IMR-90 (cell line): ENCODE results near the gene SREBF2. TPM values are rescaled to one million over a fixed set of nuclear protein-coding genes. Genes with fewer than 3 reads are reported as not detected.

Source experiments
- ATAC-seq: fragments of 200-7000 bp; cut with Tn5 transposase; 2 replicates; pipeline ENCODE4 v1.9.1; 2020; ENCODE audit warnings: low read depth, mild to moderate bottlenecking, moderate library complexity
- BruUV-seq: library from RNA; stranded (reverse); fragments of 400-500 nt; replicated peaks from 2 replicates; lab custom pipeline; 2021; lab: Mats Ljungman, UMichigan
- CTCF ChIA-PET: fragments of 300-600 bp; formaldehyde crosslinking; extraction: SDS; loops from one replicate; lab custom pipeline; 2021; ENCODE audit warnings: antibody characterized with exemption; lab: Yijun Ruan, JAX
- POLR2A ChIA-PET: fragments of 300-600 bp; sonication (Branson Sonifier 250); formaldehyde crosslinking; loops from one replicate; lab custom pipeline; 2022; ENCODE audit warnings: antibody characterized with exemption; ENCODE audit not compliant: unreplicated experiment; lab: Charles Lee
- DNase-seq: peaks from one replicate; pipeline ENCODE4 v3.0.0; 2013
- H2AFZ ChIP-seq: replicated peaks from 2 replicates; pipeline ENCODE3; 2013; ENCODE audit warnings: low read length, mild to moderate bottlenecking; ENCODE audit not compliant: poor library complexity
- H2AK5ac ChIP-seq: 2 replicates; pipeline ENCODE4 v1.6.1; 2013; ENCODE audit warnings: low read depth, low read length, inconsistent platforms
- H2AK9ac ChIP-seq: replicated peaks from 2 replicates; pipeline ENCODE3; 2013; ENCODE audit warnings: mild to moderate bottlenecking, low read depth, low read length, moderate library complexity; ENCODE audit not compliant: poor library complexity
- H2BK120ac ChIP-seq: 2 replicates; pipeline ENCODE4 v1.6.1; 2013; ENCODE audit warnings: low read depth, low read length, inconsistent platforms
- H2BK15ac ChIP-seq: 3 replicates; pipeline ENCODE4 v1.6.1; 2013; ENCODE audit warnings: low read depth, low read length, inconsistent platforms
- H2BK20ac ChIP-seq: 2 replicates; pipeline ENCODE4 v1.6.1; 2013; ENCODE audit warnings: low read depth, mild to moderate bottlenecking, inconsistent platforms, low read length, moderate library complexity
- H2BK5ac ChIP-seq: 2 replicates; pipeline ENCODE4 v1.6.1; 2013; ENCODE audit warnings: mild to moderate bottlenecking, low read depth, low read length, inconsistent platforms; ENCODE audit not compliant: poor library complexity, severe bottlenecking
- H3K14ac ChIP-seq: replicated peaks from 2 replicates; pipeline ENCODE4 v1.6.1; 2013; ENCODE audit warnings: low read depth, low read length, inconsistent platforms
- H3K18ac ChIP-seq: 2 replicates; pipeline ENCODE4 v1.6.1; 2013; ENCODE audit warnings: low read depth, low read length, control low read depth
- H3K23ac ChIP-seq: 2 replicates; pipeline ENCODE4 v1.6.1; 2013; ENCODE audit warnings: low read depth, low read length, inconsistent platforms
- H3K27ac ChIP-seq: 2 replicates; pipeline ENCODE4 v1.5.1; 2013; ENCODE audit warnings: mild to moderate bottlenecking, control low read depth, low read length; ENCODE audit not compliant: insufficient read depth
- H3K27me3 ChIP-seq: 2 replicates; pipeline ENCODE4 v1.6.1; 2013; ENCODE audit warnings: low read length; ENCODE audit not compliant: control insufficient read depth, insufficient read depth
- H3K36me3 ChIP-seq: 2 replicates; pipeline ENCODE4 v1.6.1; 2013; ENCODE audit warnings: low read length, mixed read lengths; ENCODE audit not compliant: control insufficient read depth, insufficient read depth
- H3K4ac ChIP-seq: 2 replicates; pipeline ENCODE4 v1.6.1; 2013; ENCODE audit warnings: low read depth, low read length, inconsistent platforms
- H3K4me1 ChIP-seq: 2 replicates; pipeline ENCODE4 v1.6.1; 2013; ENCODE audit warnings: low read length, mixed read lengths; ENCODE audit not compliant: control insufficient read depth, insufficient read depth
- H3K4me2 ChIP-seq: 2 replicates; pipeline ENCODE4 v1.6.1; 2013; ENCODE audit warnings: low read depth, mild to moderate bottlenecking, control low read depth, low read length, moderate library complexity
- H3K4me3 ChIP-seq: 2 replicates; pipeline ENCODE4 v1.5.1; 2013; ENCODE audit warnings: low read depth, mild to moderate bottlenecking, control low read depth, low read length, moderate library complexity; ENCODE audit not compliant: insufficient read depth
- H3K56ac ChIP-seq: 2 replicates; pipeline ENCODE4 v1.6.1; 2013; ENCODE audit warnings: low read length, inconsistent platforms; ENCODE audit not compliant: insufficient read depth; ENCODE audit errors: extremely low read depth
- H3K79me1 ChIP-seq, 2 experiments: 2 replicates each; pipeline ENCODE4 v1.6.1; 2013; ENCODE audit warnings: low read length in 2 of 2, inconsistent platforms in 1 of 2, low read depth in 1 of 2
- H3K9ac ChIP-seq: 2 replicates; pipeline ENCODE4 v1.6.1; 2013; ENCODE audit warnings: low read depth, low read length, control low read depth
- H3K9me1 ChIP-seq: 2 replicates; pipeline ENCODE4 v1.6.1; 2013; ENCODE audit warnings: low read length, inconsistent platforms; ENCODE audit not compliant: insufficient read depth
- H3K9me3 ChIP-seq: 2 replicates; pipeline ENCODE4 v1.6.1; 2013; ENCODE audit warnings: low read length; ENCODE audit not compliant: control insufficient read depth, insufficient read depth
- H4K20me1 ChIP-seq: 2 replicates; pipeline ENCODE4 v1.6.1; 2013; ENCODE audit warnings: low read length, inconsistent platforms; ENCODE audit not compliant: insufficient read depth
- H4K5ac ChIP-seq: 2 replicates; pipeline ENCODE4 v1.6.1; 2013; ENCODE audit warnings: mild to moderate bottlenecking, low read depth, low read length, control low read depth
- H4K8ac ChIP-seq, 2 experiments: 2 replicates each; pipeline ENCODE4 v1.6.1; 2013; ENCODE audit warnings: low read depth in 2 of 2, low read length in 2 of 2, control low read depth in 1 of 2, inconsistent platforms in 1 of 2
- H4K91ac ChIP-seq: 2 replicates; pipeline ENCODE4 v1.6.1; 2013; ENCODE audit warnings: low read depth, low read length, inconsistent platforms; ENCODE audit not compliant: insufficient read depth
- BHLHE40 ChIP-seq: fragments of 150-350 bp; IDR thresholded peaks from 2 replicates; pipeline ENCODE4 v1.6.1; 2016; ENCODE audit warnings: mild to moderate bottlenecking, low read depth, low read length
- CEBPB ChIP-seq: IDR thresholded peaks from 2 replicates; pipeline ENCODE4 v1.6.1; 2012; ENCODE audit warnings: low read depth, low read length, improper control_type of control experiment
- CHD1 ChIP-seq: IDR thresholded peaks from 2 replicates; pipeline ENCODE4 v1.6.1; 2012; ENCODE audit warnings: low read depth, low read length, improper control_type of control experiment
- CTCF ChIP-seq: conservative IDR thresholded peaks from 2 replicates; pipeline ENCODE4 v1.5.1; 2012; ENCODE audit warnings: mild to moderate bottlenecking, low read depth, low read length, improper control_type of control experiment
- ELK1 ChIP-seq: fragments of 150-350 bp; IDR thresholded peaks from 2 replicates; pipeline ENCODE4 v1.6.1; 2016; ENCODE audit warnings: low read depth, mild to moderate bottlenecking, low read length, moderate library complexity, borderline replicate concordance
- FOS ChIP-seq: fragments of 150-350 bp; IDR thresholded peaks from 2 replicates; pipeline ENCODE4 v1.6.1; 2016; ENCODE audit warnings: low read depth, low read length
- MAFK ChIP-seq: IDR thresholded peaks from 2 replicates; pipeline ENCODE4 v1.6.1; 2012; ENCODE audit warnings: low read depth, low read length, improper control_type of control experiment
- MAZ ChIP-seq: IDR thresholded peaks from 2 replicates; pipeline ENCODE4 v1.6.1; 2012; ENCODE audit warnings: low read depth, mild to moderate bottlenecking, low read length, improper control_type of control experiment, moderate library complexity, borderline replicate concordance
- MXI1 ChIP-seq: IDR thresholded peaks from 2 replicates; pipeline ENCODE4 v1.6.1; 2012; ENCODE audit warnings: low read depth, mild to moderate bottlenecking, low read length, moderate library complexity, borderline replicate concordance
- NFE2L2 ChIP-seq: fragments of 150-350 bp; IDR thresholded peaks from 2 replicates; pipeline ENCODE4 v1.6.1; 2016; ENCODE audit warnings: low read depth, mild to moderate bottlenecking, low read length
- POLR2A ChIP-seq: IDR thresholded peaks from 2 replicates; pipeline ENCODE4 v1.6.1; 2012; ENCODE audit warnings: mild to moderate bottlenecking, low read depth, low read length
- RAD21 ChIP-seq: IDR thresholded peaks from 2 replicates; pipeline ENCODE4 v1.6.1; 2012; ENCODE audit warnings: low read length, improper control_type of control experiment
- RCOR1 ChIP-seq: IDR thresholded peaks from 2 replicates; pipeline ENCODE4 v1.6.1; 2012; ENCODE audit warnings: mild to moderate bottlenecking, low read length, improper control_type of control experiment; ENCODE audit not compliant: insufficient replicate concordance
- RFX5 ChIP-seq: IDR thresholded peaks from 2 replicates; pipeline ENCODE4 v1.8.0; 2012; ENCODE audit warnings: low read depth, mild to moderate bottlenecking, low read length, moderate library complexity
- SMC3 ChIP-seq: fragments of 150-350 bp; IDR thresholded peaks from 2 replicates; pipeline ENCODE4 v1.6.1; 2016; ENCODE audit warnings: low read depth, mild to moderate bottlenecking, antibody characterized with exemption, low read length, moderate library complexity
- USF2 ChIP-seq: fragments of 150-350 bp; IDR thresholded peaks from 2 replicates; pipeline ENCODE4 v1.6.1; 2017; ENCODE audit warnings: mild to moderate bottlenecking, antibody characterized with exemption, low read length, low read depth
- WGBS, 2 experiments: methylation state at CpG; one replicate each; pipeline versions ENCODE4 v1.1.5 to v1.1.7; 2013; ENCODE audit warnings: missing lambda C conversion rate in 2 of 2; ENCODE audit not compliant: insufficient read length in 1 of 2; ENCODE audit errors: extremely low coverage in 2 of 2; 5-methylcytosine and 5-hydroxymethylcytosine counted together
- dilution Hi-C: fragments of 300-500 bp; cut with HindIII; formaldehyde crosslinking; loops from one replicate; pipeline ENCODE4 v1.14.3; 2018; ENCODE audit warnings: low sequenced_read_pairs; ENCODE audit not compliant: unreplicated experiment
- in situ Hi-C: fragments of 300-500 bp; cut with MboI; formaldehyde crosslinking; loops from 3 replicates; pipeline ENCODE4 v1.14.3; 2019; ENCODE audit warnings: low sequenced_read_pairs, inconsistent platforms, mixed read lengths
- intact Hi-C: fragments of 100-400 bp; cut with micrococcal nuclease; formaldehyde crosslinking; loops from 2 replicates; pipeline ENCODE4 v1.10.0; 2022
- polyA plus RNA-seq, 3 experiments: library from polyadenylated mRNA; depleted of rRNA; stranded (reverse); fragments of >200 nt; gene quantifications; 2 replicates each; pipeline ENCODE4 v1.2.3, GENCODE V29; 2012; ENCODE audit warnings: low replicate concordance in 1 of 3
- total RNA-seq: library from RNA; depleted of rRNA; stranded (reverse); fragments of >200 nt; gene quantifications from 2 replicates; pipeline ENCODE4 v1.2.3, GENCODE V29; 2012

SREBF2 gene
- total and polyA plus RNA-seq, 2 of the 4 experiments (the other 2 are of a cell fraction): 8.1 to 47.4 TPM

- in situ Hi-C loops: no loop called here
- POLR2A ChIA-PET: no interaction called here
- H3K4me3 ChIP-seq: no peak overlapping the region
- no peak overlapping the region for H3K23ac ChIP-seq
- H2BK5ac ChIP-seq: no peak overlapping the region
- no peak overlapping the region for H3K4ac ChIP-seq
- no peak overlapping the region for H2BK20ac ChIP-seq
- H2AFZ ChIP-seq: no peak overlapping the region
- peaks cover 9% of the 10 kb centered on the region for H3K9me1 ChIP-seq
- no peak overlapping the region for H3K4me2 ChIP-seq
- no peaks in the 10 kb centered on the region for H4K20me1 ChIP-seq
- no peak overlapping the region for H3K14ac ChIP-seq
- no peak overlapping the region for H3K18ac ChIP-seq
- no peak overlapping the region for H3K9ac ChIP-seq
- H3K56ac ChIP-seq: no peak overlapping the region
- TF ChIP-seq FOS (no peak), USF2 (no peak), CEBPB (no peak), RCOR1 (no peak), RFX5 (no peak), CHD1 (no peak), NFE2L2 (no peak), ELK1 (no peak), RAD21 (no peak), CTCF (no peak), SMC3 (no peak), BHLHE40 (no peak), MAFK (no peak), MAZ (no peak), MXI1 (no peak), POLR2A (no peak)
- no peak overlapping the region for H4K5ac ChIP-seq
- WGBS, 2 experiments: no CpG with 5 or more reads among the region's 3 CpGs
- BruUV-seq: no TSS peak
- intact Hi-C loops: no loop called here
- ATAC-seq (no peak), DNase-seq (no peak)
- no peak overlapping the region for H2BK15ac ChIP-seq
- no peak overlapping the region for H4K8ac ChIP-seq
- no peak overlapping the region for H4K91ac ChIP-seq
- H2AK5ac ChIP-seq: no peak overlapping the region
- CTCF ChIA-PET: no interaction called here
- no peaks in the 10 kb centered on the region for H3K27me3 ChIP-seq
- dilution Hi-C loops: no loop called here
- H3K36me3 ChIP-seq: 0 out of 2 replicates have a peak, but pooled peaks cover 4% of the 10 kb centered on the region
- H3K4me1 ChIP-seq: no peaks in the 10 kb centered on the region
- H2BK120ac ChIP-seq: no peak overlapping the region
- H3K79me1 ChIP-seq: no peaks in the 10 kb centered on the region
- no peaks in the 10 kb centered on the region for H3K9me3 ChIP-seq
- H3K27ac ChIP-seq: no peak overlapping the region
- no peak overlapping the region for H2AK9ac ChIP-seq
Observed at GRCh38 chr22:41815716-41816115, 17.2 kb upstream of the SREBF2 start.
